CD4-positive, CD25-positive, alpha-beta regulatory T cell (primary cell): ENCODE measurements around the gene PSMC6. TPM values are rescaled to one million over a fixed set of nuclear protein-coding genes. Genes with fewer than 3 reads are reported as not detected.
"Not testable (repeated sequence)": the region's sequence is repeated elsewhere in the genome, so short reads cannot be mapped to it uniquely, and the experiment has no call there.

Experiments
- ATAC-seq, 2 donors: fragments of 150-1000 bp; cut with Tn5 transposase; one replicate each; pipeline ENCODE4 v1.10.0; 2021; ENCODE audit warnings: low read depth in 2 of 2, moderate number of reproducible peaks in 2 of 2, moderate library complexity in 1 of 2
- DNase-seq, 3 donors: peaks; one replicate each; pipeline versions ENCODE4 v3.0.0 to v3.0.0-alpha.2; 2012 to 2022; ENCODE audit warnings: mixed read lengths in 1 of 3
- H3K27ac ChIP-seq: one replicate; pipeline ENCODE4 v1.7.0; 2013; ENCODE audit warnings: mild to moderate bottlenecking, low read length; ENCODE audit not compliant: insufficient read depth, poor library complexity, severe bottlenecking
- H3K27me3 ChIP-seq: one replicate; pipeline ENCODE4 v1.7.0; 2013; ENCODE audit warnings: low read length; ENCODE audit not compliant: control insufficient read depth, insufficient read depth
- H3K36me3 ChIP-seq: one replicate; pipeline ENCODE4 v1.7.0; 2013; ENCODE audit warnings: mild to moderate bottlenecking, low read length, moderate library complexity; ENCODE audit not compliant: control insufficient read depth, insufficient read depth
- H3K4me1 ChIP-seq: 2 replicates; pipeline ENCODE4 v1.7.0; 2013; ENCODE audit warnings: mild to moderate bottlenecking, low read length; ENCODE audit not compliant: insufficient read depth, control insufficient read depth, poor library complexity, severe bottlenecking
- H3K4me3 ChIP-seq: one replicate; pipeline ENCODE4 v1.7.0; 2013; ENCODE audit warnings: low read depth, mild to moderate bottlenecking, low read length, moderate library complexity
- H3K9me3 ChIP-seq, 2 experiments: 1 replicate in 1 of 2; 2 replicates in 1 of 2; pipeline ENCODE4 v1.7.0; 2013; ENCODE audit warnings: low read length in 2 of 2, mild to moderate bottlenecking in 1 of 2, moderate library complexity in 1 of 2; ENCODE audit not compliant: control insufficient read depth in 2 of 2
- H3K27ac Mint-ChIP-seq, 3 donors: one replicate each; pipeline ENCODE4 v1.8.0; 2020 to 2022; ENCODE audit warnings: mild to moderate bottlenecking in 3 of 3, mixed read lengths in 3 of 3, moderate library complexity in 2 of 3
- H3K27me3 Mint-ChIP-seq: one replicate; pipeline ENCODE4 v1.8.0; 2022; ENCODE audit warnings: mild to moderate bottlenecking, mixed read lengths
- H3K36me3 Mint-ChIP-seq: one replicate; pipeline ENCODE4 v1.8.0; 2020; ENCODE audit warnings: mixed read lengths
- H3K4me1 Mint-ChIP-seq, 4 donors: one replicate each; pipeline ENCODE4 v1.8.0; 2020 to 2022; ENCODE audit warnings: mixed read lengths in 4 of 4, mild to moderate bottlenecking in 1 of 4
- H3K4me3 Mint-ChIP-seq, 4 donors: one replicate each; pipeline ENCODE4 v1.8.0; 2020 to 2022; ENCODE audit warnings: mild to moderate bottlenecking in 4 of 4, mixed read lengths in 4 of 4, moderate library complexity in 3 of 4
- H3K9me3 Mint-ChIP-seq, 7 donors: one replicate each; pipeline ENCODE4 v1.8.0; 2020 to 2022; ENCODE audit warnings: mixed read lengths in 7 of 7, mild to moderate bottlenecking in 3 of 7, moderate library complexity in 2 of 7
- polyA plus RNA-seq, 4 donors: library from polyadenylated mRNA; unstranded; fragments of 300-500 nt; fragmentation: Illumina TruSeq; gene quantifications; one replicate each; pipeline ENCODE4 v1.2.3, GENCODE V29; 2021
- total RNA-seq: library from RNA; stranded (reverse); gene quantifications from one replicate; pipeline ENCODE4 v1.2.3, GENCODE V29; 2022

The PSMC6 gene
- total and polyA plus RNA-seq, 5 donors from 2014 or later: 69.7 to 110 (median 80.7) TPM

- Histone ChIP-seq H3K27ac (peak overlapping the region; percentile 57), H3K4me1 (peaks cover 26% of the 10 kb centered on the region), H3K36me3 (peaks cover 76% of the 10 kb centered on the region), H3K9me3 (no peaks in the 10 kb centered on the region), H3K4me3 (peak overlapping the region; percentile 38), H3K27me3 (no peaks in the 10 kb centered on the region)
- no peaks in the 10 kb centered on the region for H3K9me3 Mint-ChIP-seq
- ATAC-seq (no peak), DNase-seq (no peak)
- no peaks in the 10 kb centered on the region for H3K27me3 Mint-ChIP-seq
- H3K4me1 Mint-ChIP-seq: peaks cover 27 to 46% (median 38%) of the 10 kb centered on the region in 4 donors
- H3K36me3 Mint-ChIP-seq: peaks cover 42% of the 10 kb centered on the region
- H3K4me3 Mint-ChIP-seq: peak overlapping the region; percentile 6 to 74 (median 66)
- peak overlapping the region; percentile 34 to 82 (median 57) for H3K27ac Mint-ChIP-seq
Observed at GRCh38 chr14:52723514-52724359, 16.7 kb downstream of the PSMC6 start.

- H3K36me3 Mint-ChIP-seq: peaks cover 42% of the 10 kb centered on the region
- H3K27ac ChIP-seq: peak overlapping the region; percentile 51
- no peaks in the 10 kb centered on the region for H3K9me3 ChIP-seq
- no peaks in the 10 kb centered on the region for H3K27me3 ChIP-seq
- H3K4me3 Mint-ChIP-seq: peak overlapping the region; percentile 6 to 74 (median 66)
- no peaks in the 10 kb centered on the region for H3K27me3 Mint-ChIP-seq
- peaks cover 71% of the 10 kb centered on the region for H3K36me3 ChIP-seq
- peaks cover 27 to 45% (median 40%) of the 10 kb centered on the region in 4 donors for H3K4me1 Mint-ChIP-seq
- DNase-seq (no peak), ATAC-seq (peak; percentile 53 to 72)
- H3K27ac Mint-ChIP-seq: peak overlapping the region; percentile 34 to 82 (median 57)
- H3K4me3 ChIP-seq: peak overlapping the region; percentile 38
- H3K4me1 ChIP-seq: peaks cover 26% of the 10 kb centered on the region
- no peaks in the 10 kb centered on the region for H3K9me3 Mint-ChIP-seq
Observed at GRCh38 chr14:52724360-52724644, 17.3 kb downstream of the PSMC6 start.

- H3K27me3 ChIP-seq, H3K27ac Mint-ChIP-seq, H3K27me3 Mint-ChIP-seq, H3K4me3 ChIP-seq, DNase-seq, ATAC-seq, H3K27ac ChIP-seq, H3K9me3 Mint-ChIP-seq, H3K4me3 Mint-ChIP-seq, H3K9me3 ChIP-seq: not testable (repeated sequence)
- Histone ChIP-seq H3K36me3 (peaks cover 43% of the 10 kb centered on the region), H3K4me1 (peaks cover 41% of the 10 kb centered on the region)
- H3K4me1 Mint-ChIP-seq: peaks cover 23 to 53% (median 38%) of the 10 kb centered on the region in 4 donors
- H3K36me3 Mint-ChIP-seq: peaks cover 25% of the 10 kb centered on the region
Observed at GRCh38 chr14:52727509-52727908, 20.5 kb downstream of the PSMC6 start.

- not testable (repeated sequence) for ATAC-seq, H3K27me3 Mint-ChIP-seq, DNase-seq, H3K9me3 Mint-ChIP-seq, H3K9me3 ChIP-seq, H3K27me3 ChIP-seq, H3K4me3 ChIP-seq
- H3K27ac ChIP-seq: peak overlapping the region; percentile 81
- peaks cover 41% of the 10 kb centered on the region for H3K36me3 ChIP-seq
- H3K4me1 ChIP-seq: peaks cover 33% of the 10 kb centered on the region
- peak overlapping the region; percentile 7 to 92 (median 49) for H3K27ac Mint-ChIP-seq
- H3K4me1 Mint-ChIP-seq: peaks cover 22 to 55% (median 39%) of the 10 kb centered on the region in 4 donors
- H3K4me3 Mint-ChIP-seq: peak overlapping the region; percentile 43 to 91 (median 78)
- peaks cover 31% of the 10 kb centered on the region for H3K36me3 Mint-ChIP-seq
Observed at GRCh38 chr14:52729035-52729434, 22.0 kb downstream of the PSMC6 start.

DNA sequence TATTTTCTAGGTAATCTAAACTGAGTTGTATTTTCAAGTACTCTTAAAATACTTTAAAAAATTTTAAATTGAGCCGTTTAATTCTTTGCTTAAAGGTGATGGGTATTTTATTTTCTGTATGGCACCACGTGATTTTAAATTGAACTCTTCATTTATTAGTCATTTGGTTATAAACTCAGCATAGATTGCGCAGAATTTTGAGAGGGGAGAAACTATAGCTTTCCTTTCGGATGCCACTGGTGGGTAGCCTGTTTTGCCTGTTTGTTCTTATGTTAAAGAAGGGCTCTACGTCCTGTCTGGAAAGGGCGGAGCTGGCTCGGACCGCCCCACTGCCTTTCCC, 22.6 kb downstream of the PSMC6 start:
- no peak for ATAC-seq
- DNase-seq: no peak
- peak overlapping the region; percentile 96 for H3K4me3 ChIP-seq
- peak overlapping the region; percentile 91 to 97 (median 94) for H3K4me3 Mint-ChIP-seq
- H3K27ac Mint-ChIP-seq: peak overlapping the region; percentile 52 to 93 (median 92)
- H3K4me1 Mint-ChIP-seq: peaks cover 22 to 55% (median 41%) of the 10 kb centered on the region in 4 donors
- H3K27me3 Mint-ChIP-seq: no peaks in the 10 kb centered on the region
- no peaks in the 10 kb centered on the region for H3K27me3 ChIP-seq
- peaks cover 30% of the 10 kb centered on the region for H3K4me1 ChIP-seq
- peaks cover 42% of the 10 kb centered on the region for H3K36me3 ChIP-seq
- peaks cover 34% of the 10 kb centered on the region for H3K36me3 Mint-ChIP-seq
- H3K9me3 ChIP-seq: no peaks in the 10 kb centered on the region
- peaks cover 0 to 1% (median 0%) of the 10 kb centered on the region in 7 donors for H3K9me3 Mint-ChIP-seq
- H3K27ac ChIP-seq: peak overlapping the region; percentile 81

- H3K4me1 Mint-ChIP-seq: peaks cover 21 to 54% (median 39%) of the 10 kb centered on the region in 4 donors
- H3K27ac Mint-ChIP-seq: peak within 1 kb of the TSS; percentile 72 to 93 (median 92)
- peak within 1 kb of the TSS; percentile 91 to 97 (median 94) for H3K4me3 Mint-ChIP-seq
- H3K27me3 ChIP-seq: no peaks in the 10 kb centered on the region
- H3K4me1 ChIP-seq: peaks cover 29% of the 10 kb centered on the region
- H3K27ac ChIP-seq: peak within 1 kb of the TSS; percentile 83
- H3K36me3 Mint-ChIP-seq: peaks cover 34% of the 10 kb centered on the region
- H3K4me3 ChIP-seq: peak within 1 kb of the TSS; percentile 96
- ATAC-seq (peak; percentile 96 to 98), DNase-seq (peak; percentile 95 to 99 (median 99))
- peaks cover 0 to 1% (median 0%) of the 10 kb centered on the region in 7 donors for H3K9me3 Mint-ChIP-seq
- no peaks in the 10 kb centered on the region for H3K27me3 Mint-ChIP-seq
- H3K36me3 ChIP-seq: peaks cover 36% of the 10 kb centered on the region
- no peaks in the 10 kb centered on the region for H3K9me3 ChIP-seq
Observed at GRCh38 chr14:52729925-52730708, 23.1 kb downstream of the PSMC6 start, which contains the start of gene STYX. TSS of gene STYX (plus strand) at chr14:52730166. CDS start at chr14:52730475, 309 bp downstream.

- no peak for ATAC-seq
- Histone ChIP-seq H3K9me3 (no peaks in the 10 kb centered on the region), H3K27me3 (no peaks in the 10 kb centered on the region), H3K36me3 (peaks cover 32% of the 10 kb centered on the region), H3K27ac (peak overlapping the region; percentile 83), H3K4me3 (peak overlapping the region; percentile 96), H3K4me1 (peaks cover 34% of the 10 kb centered on the region)
- DNase-seq: no peak
- Mint-ChIP-seq H3K27ac (peak overlapping the region; percentile 72 to 93 (median 92)), H3K4me1 (peaks cover 24 to 55% (median 41%) of the 10 kb centered on the region in 4 donors), H3K36me3 (peaks cover 35% of the 10 kb centered on the region), H3K4me3 (peak overlapping the region; percentile 91 to 97 (median 94)), H3K9me3 (peaks cover 0 to 1% (median 0%) of the 10 kb centered on the region in 7 donors), H3K27me3 (no peaks in the 10 kb centered on the region)
Observed at GRCh38 chr14:52730709-52731111, 23.7 kb downstream of the PSMC6 start.
